ENCODE data around the gene TMEM61.
"Not testable (repeated sequence)": the region's sequence is repeated elsewhere in the genome, so short reads cannot be mapped to it uniquely, and the experiment has no call there.

TMEM61 gene

GRCh38 chr1:54980528-54981241 is at the start of gene TMEM61:
Gene TMEM61 (plus strand): TSS chr1:54980628. CDS start chr1:54981066, 438 bp downstream.
- no peak for DNase-seq (ENCODE audit: low spot score)

- DNase-seq (ENCODE audit: low spot score), result no peak
Observed at GRCh38 chr1:54931275-54931840, 49.1 kb upstream of the TMEM61 start.

- DNase-seq (ENCODE audit: low spot score), result not testable (repeated sequence)
Observed at GRCh38 chr1:54934081-54934480, 46.3 kb upstream of the TMEM61 start.

- DNase-seq (ENCODE audit: low spot score), result no peak
Observed at GRCh38 chr1:54934869-54935268, 45.6 kb upstream of the TMEM61 start.

- DNase-seq (ENCODE audit: low spot score), result no peak
Observed at GRCh38 chr1:54936791-54937190, 43.6 kb upstream of the TMEM61 start.

- DNase-seq (ENCODE audit: low spot score), result no peak
Observed at GRCh38 chr1:54937469-54937868, 43.0 kb upstream of the TMEM61 start.

GRCh38 chr1:54938955-54939354 is 41.5 kb upstream of the TMEM61 start:
- not testable (repeated sequence) for DNase-seq (ENCODE audit: low spot score)

GRCh38 chr1:54940042-54940441 is 40.4 kb upstream of the TMEM61 start:
- DNase-seq (ENCODE audit: low spot score), result no peak

GRCh38 chr1:54942976-54943375 is 37.5 kb upstream of the TMEM61 start:
- no peak for DNase-seq (ENCODE audit: low spot score)

GRCh38 chr1:54944610-54945392 is 35.6 kb upstream of the TMEM61 start:
- DNase-seq (ENCODE audit: low spot score), result peak; percentile 64

GRCh38 chr1:54945393-54945936 is 35.0 kb upstream of the TMEM61 start:
- DNase-seq (ENCODE audit: low spot score), result no peak

GRCh38 chr1:54947540-54947939 is 32.9 kb upstream of the TMEM61 start:
- no peak for DNase-seq (ENCODE audit: low spot score)

GRCh38 chr1:54949053-54949452 is 31.4 kb upstream of the TMEM61 start:
- DNase-seq (ENCODE audit: low spot score), result peak; percentile 14

GRCh38 chr1:54950006-54950368 is 30.4 kb upstream of the TMEM61 start:
- no peak for DNase-seq (ENCODE audit: low spot score)

- DNase-seq (ENCODE audit: low spot score), result peak; percentile 55
Observed at GRCh38 chr1:54950369-54951163, 29.9 kb upstream of the TMEM61 start.

GRCh38 chr1:54951810-54952226 is 28.6 kb upstream of the TMEM61 start:
- no peak for DNase-seq (ENCODE audit: low spot score)

- no peak for DNase-seq (ENCODE audit: low spot score)
Observed at GRCh38 chr1:54952950-54953718, 27.3 kb upstream of the TMEM61 start.

GRCh38 chr1:54953846-54954245 is 26.6 kb upstream of the TMEM61 start:
- DNase-seq (ENCODE audit: low spot score), result no peak

GRCh38 chr1:54955359-54955758 is 25.1 kb upstream of the TMEM61 start:
- DNase-seq (ENCODE audit: low spot score), result no peak

- DNase-seq (ENCODE audit: low spot score), result no peak
Observed at GRCh38 chr1:54956726-54957125, 23.7 kb upstream of the TMEM61 start.

- DNase-seq (ENCODE audit: low spot score), result no peak
Observed at GRCh38 chr1:54959241-54959640, 21.2 kb upstream of the TMEM61 start.

Measured in CD4-positive, alpha-beta T cell treated with Interleukin-2 at 100 ng/mL for 4 hours (primary cell).